NCI-H2081 treated with DMSO at 0.1 percent for 48 hours (cell line): Measurements from ENCODE around the gene NLGN3.
"Not testable (repeated sequence)": the region's sequence is repeated elsewhere in the genome, so short reads cannot be mapped to it uniquely, and the experiment has no call there.

Source experiments
- DNase-seq: peaks from one replicate; lab custom pipeline; 2025; lab: John Stamatoyannopoulos, UW

NLGN3 gene

GRCh38 chrX:71170660-71171059 lies 26.0 kb downstream of the NLGN3 start:
- DNase-seq = no peak

- no peak for DNase-seq
Measured at GRCh38 chrX:71171110-71171801, 26.6 kb downstream of the NLGN3 start.

GRCh38 chrX:71173440-71173839 lies 28.8 kb downstream of the NLGN3 start:
- DNase-seq = no peak

- DNase-seq = no peak
Measured at GRCh38 chrX:71174795-71175194, 30.2 kb downstream of the NLGN3 start.

GRCh38 chrX:71175531-71175930 lies 30.9 kb downstream of the NLGN3 start:
- no peak for DNase-seq

- no peak for DNase-seq
Measured at GRCh38 chrX:71177327-71177726, 32.7 kb downstream of the NLGN3 start.

- DNase-seq = no peak
Measured at GRCh38 chrX:71178908-71179307, 34.3 kb downstream of the NLGN3 start.

GRCh38 chrX:71180579-71181265 lies 36.1 kb downstream of the NLGN3 start:
- not testable (repeated sequence) for DNase-seq

- no peak for DNase-seq
Measured at GRCh38 chrX:71181558-71181909, 36.9 kb downstream of the NLGN3 start.

- peak; percentile 92 for DNase-seq
Measured at GRCh38 chrX:71181910-71182799, 37.5 kb downstream of the NLGN3 start.

GRCh38 chrX:71182871-71183270 lies 38.2 kb downstream of the NLGN3 start:
- DNase-seq = no peak

GRCh38 chrX:71183341-71183740 lies 38.7 kb downstream of the NLGN3 start:
- no peak for DNase-seq

GRCh38 chrX:71184092-71184491 lies 39.5 kb downstream of the NLGN3 start:
- no peak for DNase-seq

- DNase-seq = no peak
Measured at GRCh38 chrX:71184803-71185495, 40.3 kb downstream of the NLGN3 start.

GRCh38 chrX:71191248-71191647 lies 46.6 kb downstream of the NLGN3 start:
- no peak for DNase-seq

- no peak for DNase-seq
Measured at GRCh38 chrX:71195964-71196649, 51.5 kb downstream of the NLGN3 start.

- DNase-seq = no peak
Measured at GRCh38 chrX:71198066-71198465, 53.4 kb downstream of the NLGN3 start.

- no peak for DNase-seq
Measured at GRCh38 chrX:71199252-71200008, 54.8 kb downstream of the NLGN3 start.

GRCh38 chrX:71210816-71211215 lies 66.2 kb downstream of the NLGN3 start:
- no peak for DNase-seq

GRCh38 chrX:71212536-71212935 lies 67.9 kb downstream of the NLGN3 start:
- DNase-seq = no peak

- no peak for DNase-seq
Measured at GRCh38 chrX:71214152-71214551, 69.5 kb downstream of the NLGN3 start.
